Activated T-helper 1 cell treated with anti-CD3 and anti-CD28 coated beads, Interleukin-12 subunit alpha, Interleukin-12 subunit beta, Interleukin-2, Interleukin-4 antibody, amounts not matched to agents 30 ng/mL and 10 ng/mL and 1 ng/mL, durations not matched to agents 14 hours and 24 hours and 36 hours (primary cell): ENCODE data around the gene THSD4. TPM values are rescaled to one million over a fixed set of nuclear protein-coding genes. Genes with fewer than 3 reads are reported as not detected.

Experiments used
- DNase-seq: peaks from one replicate; pipeline ENCODE4 v3.0.0; 2021; ENCODE audit warnings: low spot score
- H3K27ac Mint-ChIP-seq: one replicate; pipeline ENCODE4 v1.8.0; 2021; ENCODE audit warnings: mild to moderate bottlenecking, mixed read lengths
- H3K27me3 Mint-ChIP-seq: one replicate; pipeline ENCODE4 v1.8.0; 2022; ENCODE audit warnings: mild to moderate bottlenecking, moderate library complexity, mixed read lengths; ENCODE audit not compliant: insufficient read depth
- H3K36me3 Mint-ChIP-seq: one replicate; pipeline ENCODE4 v1.8.0; 2021; ENCODE audit warnings: low read depth, mixed read lengths
- H3K4me1 Mint-ChIP-seq: one replicate; pipeline ENCODE4 v1.8.0; 2021; ENCODE audit warnings: low read depth, mixed read lengths
- H3K4me3 Mint-ChIP-seq: one replicate; pipeline ENCODE4 v1.8.0; 2021; ENCODE audit warnings: mild to moderate bottlenecking, moderate library complexity, mixed read lengths
- H3K9me3 Mint-ChIP-seq: one replicate; pipeline ENCODE4 v1.8.0; 2021; ENCODE audit warnings: mixed read lengths
- intact Hi-C: fragments of 100-400 bp; cut with micrococcal nuclease; formaldehyde crosslinking; loops from one replicate; pipeline ENCODE4 v1.15.1; 2024
- total RNA-seq: library from RNA; stranded (reverse); gene quantifications from 2 replicates; pipeline ENCODE4 v1.2.3, GENCODE V29; 2022

The THSD4 gene
- total RNA-seq, 1 donor from 2014 or later = not detected

- intact Hi-C loops = no loop called here
- no peak overlapping the region for H3K27ac Mint-ChIP-seq
- no peaks in the 10 kb centered on the region for H3K36me3 Mint-ChIP-seq
- no peak overlapping the region for H3K4me3 Mint-ChIP-seq
- H3K9me3 Mint-ChIP-seq = no peaks in the 10 kb centered on the region
- DNase-seq = no peak
- no peaks in the 10 kb centered on the region for H3K27me3 Mint-ChIP-seq
- H3K4me1 Mint-ChIP-seq = no peaks in the 10 kb centered on the region
Observed at GRCh38 chr15:71133747-71134472, 18.6 kb downstream of the THSD4 start.

- intact Hi-C loops = no loop called here
- H3K9me3 Mint-ChIP-seq = no peaks in the 10 kb centered on the region
- no peak for DNase-seq
- H3K4me1 Mint-ChIP-seq = no peaks in the 10 kb centered on the region
- no peak overlapping the region for H3K4me3 Mint-ChIP-seq
- no peaks in the 10 kb centered on the region for H3K36me3 Mint-ChIP-seq
- H3K27me3 Mint-ChIP-seq = peaks cover 5% of the 10 kb centered on the region
- H3K27ac Mint-ChIP-seq = no peak overlapping the region
Observed at GRCh38 chr15:71136159-71136783, 21.0 kb downstream of the THSD4 start.

GRCh38 chr15:71136793-71137518, 21.7 kb downstream of the THSD4 start:
- no peak overlapping the region for H3K27ac Mint-ChIP-seq
- intact Hi-C loops = no loop called here
- H3K9me3 Mint-ChIP-seq = no peaks in the 10 kb centered on the region
- no peaks in the 10 kb centered on the region for H3K4me1 Mint-ChIP-seq
- H3K36me3 Mint-ChIP-seq = no peaks in the 10 kb centered on the region
- peaks cover 5% of the 10 kb centered on the region for H3K27me3 Mint-ChIP-seq
- DNase-seq = no peak
- H3K4me3 Mint-ChIP-seq = no peak overlapping the region

GRCh38 chr15:71138473-71138872, 23.2 kb downstream of the THSD4 start:
- Mint-ChIP-seq H3K4me3 (no peak overlapping the region), H3K9me3 (no peaks in the 10 kb centered on the region), H3K27ac (no peak overlapping the region), H3K27me3 (peaks cover 5% of the 10 kb centered on the region), H3K36me3 (no peaks in the 10 kb centered on the region), H3K4me1 (no peaks in the 10 kb centered on the region)
- intact Hi-C loops = no loop called here
- DNase-seq = no peak

GRCh38 chr15:71139241-71139640, 24.0 kb downstream of the THSD4 start:
- H3K4me1 Mint-ChIP-seq = no peaks in the 10 kb centered on the region
- intact Hi-C loops = no loop called here
- H3K36me3 Mint-ChIP-seq = no peaks in the 10 kb centered on the region
- no peak overlapping the region for H3K4me3 Mint-ChIP-seq
- H3K9me3 Mint-ChIP-seq = no peaks in the 10 kb centered on the region
- peaks cover 8% of the 10 kb centered on the region for H3K27me3 Mint-ChIP-seq
- DNase-seq = no peak
- H3K27ac Mint-ChIP-seq = no peak overlapping the region

- no peak overlapping the region for H3K4me3 Mint-ChIP-seq
- intact Hi-C loops = no loop called here
- H3K9me3 Mint-ChIP-seq = no peaks in the 10 kb centered on the region
- no peaks in the 10 kb centered on the region for H3K36me3 Mint-ChIP-seq
- H3K4me1 Mint-ChIP-seq = no peaks in the 10 kb centered on the region
- peaks cover 14% of the 10 kb centered on the region for H3K27me3 Mint-ChIP-seq
- H3K27ac Mint-ChIP-seq = no peak overlapping the region
- no peak for DNase-seq
Observed at GRCh38 chr15:71141572-71141971, 26.3 kb downstream of the THSD4 start.

GRCh38 chr15:71142780-71143179, 27.5 kb downstream of the THSD4 start:
- no peak for DNase-seq
- intact Hi-C loops = no loop called here
- peaks cover 14% of the 10 kb centered on the region for H3K27me3 Mint-ChIP-seq
- no peak overlapping the region for H3K4me3 Mint-ChIP-seq
- H3K4me1 Mint-ChIP-seq = no peaks in the 10 kb centered on the region
- H3K36me3 Mint-ChIP-seq = no peaks in the 10 kb centered on the region
- H3K9me3 Mint-ChIP-seq = no peaks in the 10 kb centered on the region
- no peak overlapping the region for H3K27ac Mint-ChIP-seq

GRCh38 chr15:71143373-71144310, 28.4 kb downstream of the THSD4 start:
- Mint-ChIP-seq H3K9me3 (no peaks in the 10 kb centered on the region), H3K4me1 (no peaks in the 10 kb centered on the region), H3K27me3 (peaks cover 14% of the 10 kb centered on the region), H3K36me3 (no peaks in the 10 kb centered on the region), H3K27ac (no peak overlapping the region), H3K4me3 (no peak overlapping the region)
- DNase-seq = no peak
- intact Hi-C loops = no loop called here

- no peak overlapping the region for H3K27ac Mint-ChIP-seq
- no peaks in the 10 kb centered on the region for H3K36me3 Mint-ChIP-seq
- H3K4me3 Mint-ChIP-seq = no peak overlapping the region
- intact Hi-C loops = no loop called here
- H3K27me3 Mint-ChIP-seq = peaks cover 14% of the 10 kb centered on the region
- H3K9me3 Mint-ChIP-seq = no peaks in the 10 kb centered on the region
- H3K4me1 Mint-ChIP-seq = no peaks in the 10 kb centered on the region
- no peak for DNase-seq
Observed at GRCh38 chr15:71145648-71146047, 30.4 kb downstream of the THSD4 start.

- no peak overlapping the region for H3K4me3 Mint-ChIP-seq
- no peaks in the 10 kb centered on the region for H3K4me1 Mint-ChIP-seq
- H3K9me3 Mint-ChIP-seq = no peaks in the 10 kb centered on the region
- H3K27me3 Mint-ChIP-seq = peaks cover 9% of the 10 kb centered on the region
- no peak overlapping the region for H3K27ac Mint-ChIP-seq
- no peaks in the 10 kb centered on the region for H3K36me3 Mint-ChIP-seq
- intact Hi-C loops = no loop called here
- no peak for DNase-seq
Observed at GRCh38 chr15:71146580-71146982, 31.3 kb downstream of the THSD4 start.

- peaks cover 9% of the 10 kb centered on the region for H3K27me3 Mint-ChIP-seq
- H3K4me3 Mint-ChIP-seq = no peak overlapping the region
- no peak overlapping the region for H3K27ac Mint-ChIP-seq
- intact Hi-C loops = no loop called here
- H3K4me1 Mint-ChIP-seq = no peaks in the 10 kb centered on the region
- no peaks in the 10 kb centered on the region for H3K9me3 Mint-ChIP-seq
- no peak for DNase-seq
- no peaks in the 10 kb centered on the region for H3K36me3 Mint-ChIP-seq
Observed at GRCh38 chr15:71148048-71148447, 32.8 kb downstream of the THSD4 start.

GRCh38 chr15:71149646-71150557, 34.6 kb downstream of the THSD4 start:
- Mint-ChIP-seq H3K9me3 (no peaks in the 10 kb centered on the region), H3K4me1 (no peaks in the 10 kb centered on the region), H3K27ac (no peak overlapping the region), H3K4me3 (no peak overlapping the region), H3K36me3 (no peaks in the 10 kb centered on the region), H3K27me3 (peaks cover 8% of the 10 kb centered on the region)
- intact Hi-C loops = no loop called here
- DNase-seq = no peak
